GM12891 (cell line): ENCODE measurements around the gene PTPN3.

Experiments used
- PAX5 ChIP-seq: IDR thresholded peaks from 2 replicates; pipeline ENCODE4 v1.6.1; 2011; ENCODE audit warnings: low read length, moderate library complexity, mild to moderate bottlenecking; ENCODE audit not compliant: insufficient read depth, severe bottlenecking
- POLR2A ChIP-seq: IDR thresholded peaks from 2 replicates; pipeline ENCODE4 v1.6.1; 2011; ENCODE audit warnings: low read depth, low read length, control low read depth
- POLR2AphosphoS5 ChIP-seq: IDR thresholded peaks from 2 replicates; pipeline ENCODE4 v1.6.1; 2011; ENCODE audit warnings: low read depth, low read length, control low read depth
- SPI1 ChIP-seq: IDR thresholded peaks from 2 replicates; pipeline ENCODE4 v1.6.1; 2011; ENCODE audit warnings: low read depth, low read length, control low read depth
- TAF1 ChIP-seq: IDR thresholded peaks from 2 replicates; pipeline ENCODE4 v1.6.1; 2011; ENCODE audit warnings: low read depth, low read length, control low read depth

GRCh38 chr9:109474944-109475343, 23.2 kb downstream of the PTPN3 start:
- no peak for TF ChIP-seq POLR2A
- TF ChIP-seq TAF1: no peak
- TF ChIP-seq SPI1: no peak
- no peak for TF ChIP-seq PAX5
- no peak for TF ChIP-seq POLR2AphosphoS5
